ENCODE results near the gene SPCS1.
"Not testable (repeated sequence)": the region's sequence is repeated elsewhere in the genome, so short reads cannot be mapped to it uniquely, and the experiment has no call there.

SPCS1 gene

DNA sequence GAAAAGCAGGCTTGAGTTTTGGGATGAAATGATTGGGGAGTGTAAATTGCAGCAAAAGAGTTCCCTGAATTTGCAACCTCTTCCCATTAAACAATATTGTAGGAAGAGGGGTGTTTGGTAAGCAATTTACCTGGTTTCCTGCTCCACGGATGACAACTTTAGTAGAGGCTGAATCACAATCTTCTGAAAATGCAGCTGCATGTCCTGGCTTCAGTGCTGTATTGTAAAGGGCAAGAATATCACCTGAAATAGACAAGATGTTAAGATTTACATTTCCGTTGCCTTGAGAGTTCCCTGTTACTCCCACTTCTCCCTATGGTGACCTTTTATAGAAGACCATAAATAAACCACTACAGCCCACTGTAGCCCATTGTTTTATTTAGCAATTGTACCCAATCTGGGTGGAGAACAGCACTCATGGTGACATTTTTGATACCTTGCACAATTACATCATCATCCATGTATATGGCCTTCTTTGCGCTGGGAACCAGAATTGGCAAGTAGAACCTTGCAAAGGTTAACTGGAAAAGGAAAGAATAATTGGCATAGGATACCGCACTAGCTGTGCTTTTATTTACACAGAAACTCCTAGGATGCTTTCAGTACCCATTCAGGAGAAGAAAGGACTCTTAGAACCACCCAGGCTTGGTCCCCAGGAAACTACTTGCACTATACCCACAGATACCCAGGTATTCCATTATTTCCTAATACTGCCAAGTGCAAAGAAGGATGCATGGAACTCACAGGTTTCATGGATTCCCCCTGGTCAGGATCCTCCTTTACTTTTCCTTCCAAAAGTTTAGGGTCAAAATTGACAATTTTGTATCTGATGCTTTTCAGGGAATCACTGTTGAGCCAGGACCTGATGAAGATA, 9.9 kb upstream of the SPCS1 start:
- DNase-seq = no peak

GRCh38 chr3:52696830-52697631, 8.9 kb upstream of the SPCS1 start:
- DNase-seq = no peak

GRCh38 chr3:52697632-52697965, 8.3 kb upstream of the SPCS1 start:
- DNase-seq = no peak

GRCh38 chr3:52703341-52703740, 2.6 kb upstream of the SPCS1 start:
- no peak for DNase-seq

DNA sequence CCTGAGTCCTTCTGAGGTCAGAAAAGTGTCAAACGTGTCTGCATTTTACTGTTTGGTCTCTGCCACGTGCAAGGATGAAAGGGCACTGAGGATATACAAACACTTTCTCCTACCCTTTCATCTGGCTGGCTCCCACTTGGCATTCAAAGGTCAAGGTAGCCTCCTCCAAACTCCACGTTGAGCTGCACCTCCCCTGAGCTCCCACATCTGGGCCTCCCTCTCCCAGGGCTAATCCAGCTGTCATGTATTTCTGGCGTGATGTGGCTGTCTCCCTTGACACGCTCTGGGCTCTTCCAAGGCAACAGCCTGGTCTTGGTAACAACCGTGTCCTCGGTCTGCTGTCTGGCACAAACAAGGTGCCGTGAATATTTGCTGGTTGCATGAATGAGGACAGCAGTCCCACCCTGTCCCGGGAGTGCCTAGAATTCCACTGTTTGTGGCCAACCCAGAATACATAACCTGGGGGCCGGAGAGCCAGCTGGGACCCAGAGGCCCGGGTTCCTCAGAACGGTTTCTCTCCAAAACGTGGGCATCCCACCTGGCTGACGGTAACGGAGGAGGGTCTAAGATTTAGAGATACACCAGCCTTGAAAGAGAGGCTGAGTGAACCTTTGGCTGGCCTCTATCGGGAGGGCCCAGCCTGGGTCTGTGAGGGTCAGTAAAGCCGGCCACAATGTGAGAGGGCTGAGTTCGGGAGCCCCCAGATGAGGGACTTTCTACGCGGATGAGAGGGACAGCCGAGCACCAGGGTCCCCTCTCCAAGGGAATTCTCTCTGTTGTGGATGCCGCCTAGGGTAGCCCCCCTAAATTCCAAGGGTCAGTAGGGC, 1.1 kb upstream of the SPCS1 start:
- DNase-seq = no peak

DNA sequence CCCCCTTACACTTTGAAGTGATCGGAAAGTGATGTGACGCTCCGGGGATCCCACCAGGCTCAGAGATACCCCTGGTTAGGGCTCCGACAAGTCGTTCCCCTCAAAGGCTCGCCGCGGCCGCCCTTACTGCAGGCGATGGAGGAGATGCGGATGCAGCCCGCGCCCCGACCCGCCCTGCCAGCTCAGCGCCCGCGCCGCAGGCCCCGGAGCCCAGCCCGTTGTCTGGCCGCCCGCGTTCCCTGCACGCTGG, 543 bp upstream of the SPCS1 start:
- DNase-seq = no peak

DNA sequence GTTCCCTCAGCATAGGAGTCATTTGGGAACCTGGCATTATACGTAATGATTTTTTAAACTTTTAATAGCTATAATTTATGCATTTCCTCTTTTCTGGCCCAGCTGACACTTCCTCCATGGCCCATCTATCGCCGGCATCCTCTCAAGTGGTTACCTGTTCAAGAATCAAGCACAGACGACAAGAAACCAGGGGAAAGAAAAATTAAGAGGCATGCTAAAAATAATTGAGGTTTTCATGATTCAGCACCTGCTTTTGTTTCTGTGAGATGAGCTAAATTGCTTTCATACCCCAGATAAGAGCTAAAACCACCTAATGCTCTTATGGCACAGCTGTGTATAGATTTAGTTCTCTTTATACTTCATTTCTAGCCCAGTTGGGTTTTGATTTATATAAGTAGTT, 1.7 kb downstream of the SPCS1 start:
- DNase-seq = no peak

DNA sequence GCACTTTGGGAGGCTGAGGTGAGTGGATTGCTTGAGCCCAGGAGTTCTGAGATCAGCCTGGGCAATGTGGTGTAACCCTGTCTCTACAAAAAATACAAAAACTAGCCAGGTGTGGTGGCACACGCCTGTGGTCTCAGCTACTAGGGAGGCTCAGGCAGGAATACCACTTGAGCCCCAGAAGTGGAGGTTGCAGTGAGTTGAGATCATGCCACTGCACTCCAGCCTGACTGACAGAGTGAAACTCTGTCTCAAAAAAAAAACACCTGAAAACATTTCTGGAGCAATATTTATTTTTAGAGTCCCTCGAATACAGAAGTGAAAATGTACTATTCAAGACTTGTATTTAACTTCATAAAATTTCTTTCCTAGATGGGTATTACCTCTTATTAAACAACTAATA, 4.6 kb downstream of the SPCS1 start:
- DNase-seq = no peak

- DNase-seq = no peak
These were observed 6.6 kb downstream of the SPCS1 start for GRCh38 chr3:52712291-52713212.

- no peak for DNase-seq
These were observed 8.7 kb downstream of the SPCS1 start for GRCh38 chr3:52714335-52715302.

GRCh38 chr3:52715714-52716305, 9.9 kb downstream of the SPCS1 start:
- DNase-seq = no peak

DNA sequence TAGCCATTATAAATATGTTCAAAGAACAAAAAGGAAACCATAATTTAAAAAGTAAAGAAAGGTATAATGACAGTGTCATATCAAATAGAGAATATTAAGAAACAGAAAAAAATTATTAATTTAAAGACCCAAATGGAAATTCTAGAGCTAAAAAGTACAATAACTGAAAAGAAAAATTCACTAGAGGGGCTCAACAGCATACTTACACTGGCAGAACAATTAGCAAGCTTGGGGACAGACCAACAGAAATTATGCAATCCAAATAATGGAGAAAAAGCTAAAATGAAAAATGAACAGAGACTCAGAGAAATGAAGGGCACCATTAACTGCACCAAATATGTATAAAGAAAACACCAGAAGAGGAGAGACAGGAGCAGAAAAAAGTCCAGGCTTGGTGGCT, 13.7 kb downstream of the SPCS1 start:
- no peak for DNase-seq

GRCh38 chr3:52721002-52721729, 15.3 kb downstream of the SPCS1 start:
- no peak for DNase-seq

DNA sequence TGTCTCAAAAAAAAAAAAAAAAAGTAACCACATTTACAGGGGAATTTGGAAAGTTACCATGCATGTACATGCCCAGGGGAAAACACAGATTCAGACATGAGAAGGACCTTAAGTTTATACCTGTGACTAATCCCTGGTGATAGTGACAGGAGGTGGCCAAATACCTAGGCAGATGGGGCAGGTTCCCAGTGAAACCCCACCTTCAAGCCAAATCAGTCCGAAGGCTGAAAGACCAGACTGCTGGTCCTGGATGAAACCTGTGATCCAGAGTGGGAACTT, 15.8 kb downstream of the SPCS1 start:
- no peak for DNase-seq

GRCh38 chr3:52722491-52722890, 16.6 kb downstream of the SPCS1 start:
- DNase-seq = no peak

DNA sequence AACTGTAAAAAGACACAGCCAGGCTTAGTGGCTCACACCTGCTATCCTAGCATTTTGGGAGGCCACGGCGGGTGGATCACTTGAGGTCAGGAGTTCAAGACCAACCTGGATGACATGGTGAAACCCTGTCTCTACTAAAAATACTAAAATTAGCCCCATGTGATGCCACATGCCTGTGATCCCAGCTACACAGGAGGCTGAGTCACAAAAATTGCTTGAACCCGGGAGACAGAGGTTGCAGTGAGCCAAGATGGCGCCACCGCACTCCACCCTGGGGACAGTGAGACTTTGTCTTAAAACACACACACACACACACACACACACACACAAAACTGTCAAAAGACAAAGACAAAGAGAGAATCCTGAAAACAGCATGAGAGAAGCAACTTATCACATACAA, 18.0 kb downstream of the SPCS1 start:
- DNase-seq = no peak

DNA sequence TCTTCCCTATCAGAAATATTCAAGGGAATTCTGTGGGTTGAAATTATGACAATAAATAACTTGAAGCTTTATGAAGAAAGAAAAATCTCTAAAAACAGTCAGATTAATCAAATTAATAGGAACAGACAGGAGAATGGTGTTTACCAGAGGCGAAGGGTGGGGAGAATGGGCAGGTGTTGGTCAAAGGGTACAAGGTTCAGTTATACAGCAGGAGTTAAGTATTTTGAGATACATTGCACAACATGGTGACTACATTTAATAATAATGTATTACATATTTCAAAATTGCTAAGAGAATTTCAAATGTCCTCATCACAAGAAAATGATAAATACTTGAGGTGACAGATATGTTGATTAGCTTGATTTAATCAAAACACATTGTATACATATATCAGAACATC, 18.6 kb downstream of the SPCS1 start:
- no peak for DNase-seq

- DNase-seq = not testable (repeated sequence)
These were observed 22.8 kb downstream of the SPCS1 start for GRCh38 chr3:52728753-52729152.

- DNase-seq = no peak
These were observed 24.8 kb downstream of the SPCS1 start for GRCh38 chr3:52730681-52731080.

GRCh38 chr3:52731590-52731989, 25.7 kb downstream of the SPCS1 start:
- no peak for DNase-seq
